Stimulated activated CD4-positive, alpha-beta T cell treated with anti-CD3 and anti-CD28 coated beads, Interleukin-4, amount 100 ng/mL, for 24 hours (primary cell): ENCODE results near the gene CFL2.
"Not testable (repeated sequence)": the region's sequence is repeated elsewhere in the genome, so short reads cannot be mapped to it uniquely, and the experiment has no call there.

Experiments
- DNase-seq: peaks from one replicate; pipeline ENCODE4 v3.0.0-alpha.2; 2020

Gene CFL2

GRCh38 chr14:34714320-34715126 is at the start of gene CFL2:
Gene CFL2 (minus strand): TSS chr14:34714593. CDS start chr14:34714540, 53 bp downstream.
- peak; percentile 64 for DNase-seq

GRCh38 chr14:34755215-34755614 is 40.8 kb upstream of the CFL2 start:
- no peak for DNase-seq

- no peak for DNase-seq
Observed at GRCh38 chr14:34754687-34755086, 40.3 kb upstream of the CFL2 start.

- DNase-seq, result no peak
Observed at GRCh38 chr14:34750670-34751069, 36.3 kb upstream of the CFL2 start.

GRCh38 chr14:34750233-34750632 is 35.8 kb upstream of the CFL2 start:
- DNase-seq, result no peak

- no peak for DNase-seq
Observed at GRCh38 chr14:34749408-34749807, 35.0 kb upstream of the CFL2 start.

GRCh38 chr14:34742270-34743115 is 28.1 kb upstream of the CFL2 start:
- no peak for DNase-seq

GRCh38 chr14:34741840-34742239 is 27.4 kb upstream of the CFL2 start:
- DNase-seq, result no peak

- DNase-seq, result not testable (repeated sequence)
Observed at GRCh38 chr14:34740139-34740538, 25.7 kb upstream of the CFL2 start.

GRCh38 chr14:34737079-34737478 is 22.7 kb upstream of the CFL2 start:
- DNase-seq, result not testable (repeated sequence)

GRCh38 chr14:34733245-34733644 is 18.9 kb upstream of the CFL2 start:
- DNase-seq, result no peak

- DNase-seq, result no peak
Observed at GRCh38 chr14:34732802-34733201, 18.4 kb upstream of the CFL2 start.

- no peak for DNase-seq
Observed at GRCh38 chr14:34723867-34724266, 9.5 kb upstream of the CFL2 start.

- peak; percentile 36 for DNase-seq
Observed at GRCh38 chr14:34722723-34723545, 8.5 kb upstream of the CFL2 start.

- DNase-seq, result no peak
Observed at GRCh38 chr14:34721129-34721528, 6.7 kb upstream of the CFL2 start.

GRCh38 chr14:34718750-34719304 is 4.4 kb upstream of the CFL2 start:
- DNase-seq, result no peak

- no peak for DNase-seq
Observed at GRCh38 chr14:34715127-34715863, 902 bp upstream of the CFL2 start.

GRCh38 chr14:34713681-34714319 is 593 bp downstream of the CFL2 start:
- peak; percentile 54 for DNase-seq

- no peak for DNase-seq
Observed at GRCh38 chr14:34713122-34713680, 1.2 kb downstream of the CFL2 start.

- DNase-seq, result no peak
Observed at GRCh38 chr14:34711796-34712712, 2.3 kb downstream of the CFL2 start.
